Stimulated activated CD4-positive, alpha-beta T cell treated with anti-CD3 and anti-CD28 coated beads, TNF-alpha, amount 100 ng/mL, for 1 hour (primary cell): ENCODE measurements around the gene NUMA1.
A peak's percentile ranks its signal among the peaks of the same experiment; 100 is the strongest.

Experiments
- DNase-seq, 3 donors: peaks; one replicate each; pipeline ENCODE4 v3.0.0-alpha.2; 2020; ENCODE audit warnings: low read depth in 3 of 3, low spot score in 1 of 3

Gene NUMA1

GRCh38 chr11:71977743-71978418 is 102.5 kb downstream of the NUMA1 start:
- DNase-seq: peak in 2 of 3 donors; percentile 2 to 7

DNA sequence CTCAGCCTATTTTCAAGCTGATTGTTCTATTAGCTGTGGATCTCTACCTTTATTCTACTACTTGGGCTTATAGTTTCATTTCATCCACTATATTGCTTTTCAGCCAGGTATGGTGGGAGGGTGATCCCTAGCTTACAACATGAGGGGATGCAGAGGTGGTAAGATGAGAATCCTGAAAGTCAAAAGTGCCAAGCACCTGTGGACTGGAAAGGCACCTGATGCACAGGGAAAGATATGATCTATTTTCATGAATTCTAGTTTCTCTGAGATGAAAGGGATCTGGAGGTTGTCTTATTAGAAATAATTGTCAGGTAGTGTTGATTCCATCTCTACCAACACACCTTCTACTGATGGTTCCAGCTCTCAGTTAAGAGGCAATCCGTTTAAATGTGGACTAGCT is 103.3 kb downstream of the NUMA1 start:
- DNase-seq: no peak

GRCh38 chr11:71976551-71976950 is 103.8 kb downstream of the NUMA1 start:
- DNase-seq: no peak

DNA sequence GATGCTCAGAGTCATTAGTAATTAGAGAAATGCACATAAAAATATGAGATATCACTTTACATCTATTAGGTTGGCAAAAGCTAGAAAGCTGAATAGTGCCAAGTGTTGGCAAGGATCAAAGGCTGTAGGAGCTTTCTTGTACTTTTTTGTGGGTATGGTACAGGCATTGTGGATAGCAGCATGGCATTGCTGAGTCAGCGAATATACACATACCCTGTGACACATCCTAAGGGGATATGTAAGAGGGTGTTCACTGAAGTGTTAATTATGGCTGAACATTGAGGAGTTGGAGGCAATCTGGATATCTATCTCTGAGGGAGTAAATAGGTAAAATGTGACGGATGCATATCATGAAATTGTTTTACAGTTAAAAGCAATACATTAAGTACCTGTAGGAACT is 108.7 kb downstream of the NUMA1 start:
- DNase-seq: no peak

GRCh38 chr11:71964641-71965040 is 115.7 kb downstream of the NUMA1 start:
- DNase-seq: no peak

GRCh38 chr11:71963468-71963867 is 116.9 kb downstream of the NUMA1 start:
- no peak for DNase-seq

- no peak for DNase-seq
Observed at GRCh38 chr11:71962428-71963038, 117.8 kb downstream of the NUMA1 start.

DNA sequence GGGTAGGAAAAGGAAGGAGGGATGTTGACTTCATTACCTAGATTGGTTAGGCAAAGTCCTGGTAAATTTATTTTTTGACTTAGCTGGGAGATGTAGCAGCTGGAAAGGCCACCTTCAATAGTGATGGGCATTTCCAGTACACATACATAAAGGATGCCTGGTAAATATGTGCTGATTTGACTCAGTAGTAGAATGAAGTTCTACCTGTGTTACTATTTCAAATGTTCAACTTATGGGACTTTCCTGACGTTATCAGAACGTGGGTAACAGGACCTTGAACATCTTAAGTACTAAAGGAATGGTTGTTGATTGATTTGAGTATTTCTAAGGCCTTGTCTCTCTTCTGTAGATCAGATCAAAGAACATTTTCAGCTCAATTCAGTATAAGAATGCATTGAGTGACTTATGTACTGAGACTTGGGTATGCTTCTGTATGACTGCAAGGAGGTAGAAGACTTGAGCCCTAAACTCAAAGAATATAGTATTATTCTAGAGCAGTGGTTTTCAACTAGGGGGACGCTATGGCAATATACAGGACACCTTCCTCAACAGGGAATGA is 124.4 kb downstream of the NUMA1 start:
- DNase-seq: no peak
